ENCODE data around the gene EEFSEC.

GRCh38 chr3:128231606-128232005, 78.3 kb downstream of the EEFSEC start:
- TF ChIP-seq CTCF (IDR thresholded peaks at IDR 0.05) (no peak), POLR2A (IDR thresholded peaks at IDR 0.05) (no peak)
